NB4 (cell line): Measurements from ENCODE around the gene SS18.

ENCODE experiments used
- DNase-seq: peaks from one replicate; pipeline ENCODE4 v3.0.0; 2010; ENCODE audit warnings: low read depth
- H3K4me3 ChIP-seq: one replicate; pipeline ENCODE4 v1.5.1; 2011; ENCODE audit warnings: mild to moderate bottlenecking, low read depth, low read length, moderate library complexity
- MYC ChIP-seq: IDR thresholded peaks from 2 replicates; pipeline ENCODE4 v1.6.1; 2011; ENCODE audit warnings: low read depth, low read length
- POLR2A ChIP-seq: IDR thresholded peaks from 2 replicates; pipeline ENCODE4 v1.6.1; 2011; ENCODE audit warnings: mild to moderate bottlenecking; ENCODE audit not compliant: insufficient read length; ENCODE audit errors: extremely low read depth
- TF ChIP-seq, protein P1 (sequence below): IDR thresholded peaks from 2 replicates; pipeline ENCODE4 v1.6.1; 2011; ENCODE audit warnings: low read depth, low read length
- TF ChIP-seq, protein P2 (sequence below): IDR thresholded peaks from one replicate; pipeline ENCODE4 v1.5.1; 2012; ENCODE audit warnings: low read depth, low read length

The SS18 gene

DNA sequence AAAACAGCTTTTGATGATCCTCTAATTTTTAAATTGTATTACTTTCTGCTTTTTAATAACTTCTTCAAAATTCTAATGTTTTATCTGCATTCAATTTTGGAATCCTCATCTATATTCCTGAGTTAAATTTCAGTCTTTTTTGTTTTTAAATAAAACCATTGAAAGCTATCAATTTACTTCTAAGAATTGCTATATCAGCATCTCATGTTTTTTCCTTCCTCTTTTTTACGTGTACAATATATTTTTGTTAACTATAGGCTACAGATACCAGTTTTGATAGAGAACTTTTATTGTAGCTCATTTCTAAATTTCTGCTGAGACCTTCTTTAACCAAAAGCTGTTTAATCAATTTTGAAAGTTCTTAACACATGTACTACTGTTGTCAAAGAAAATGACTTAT, 84.5 kb downstream of the SS18 start:
- DNase-seq: no peak
- H3K4me3 ChIP-seq: no peak overlapping the region
- TF ChIP-seq POLR2A: no peak

GRCh38 chr18:26004832-26005231, 85.6 kb downstream of the SS18 start:
- no peak overlapping the region for H3K4me3 ChIP-seq
- TF ChIP-seq, protein P1, sequence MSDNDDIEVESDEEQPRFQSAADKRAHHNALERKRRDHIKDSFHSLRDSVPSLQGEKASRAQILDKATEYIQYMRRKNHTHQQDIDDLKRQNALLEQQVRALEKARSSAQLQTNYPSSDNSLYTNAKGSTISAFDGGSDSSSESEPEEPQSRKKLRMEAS: no peak
- TF ChIP-seq MYC (no peak), POLR2A (no peak)
- TF ChIP-seq, protein P2, sequence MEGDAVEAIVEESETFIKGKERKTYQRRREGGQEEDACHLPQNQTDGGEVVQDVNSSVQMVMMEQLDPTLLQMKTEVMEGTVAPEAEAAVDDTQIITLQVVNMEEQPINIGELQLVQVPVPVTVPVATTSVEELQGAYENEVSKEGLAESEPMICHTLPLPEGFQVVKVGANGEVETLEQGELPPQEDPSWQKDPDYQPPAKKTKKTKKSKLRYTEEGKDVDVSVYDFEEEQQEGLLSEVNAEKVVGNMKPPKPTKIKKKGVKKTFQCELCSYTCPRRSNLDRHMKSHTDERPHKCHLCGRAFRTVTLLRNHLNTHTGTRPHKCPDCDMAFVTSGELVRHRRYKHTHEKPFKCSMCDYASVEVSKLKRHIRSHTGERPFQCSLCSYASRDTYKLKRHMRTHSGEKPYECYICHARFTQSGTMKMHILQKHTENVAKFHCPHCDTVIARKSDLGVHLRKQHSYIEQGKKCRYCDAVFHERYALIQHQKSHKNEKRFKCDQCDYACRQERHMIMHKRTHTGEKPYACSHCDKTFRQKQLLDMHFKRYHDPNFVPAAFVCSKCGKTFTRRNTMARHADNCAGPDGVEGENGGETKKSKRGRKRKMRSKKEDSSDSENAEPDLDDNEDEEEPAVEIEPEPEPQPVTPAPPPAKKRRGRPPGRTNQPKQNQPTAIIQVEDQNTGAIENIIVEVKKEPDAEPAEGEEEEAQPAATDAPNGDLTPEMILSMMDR: no peak
- no peak for DNase-seq

DNA sequence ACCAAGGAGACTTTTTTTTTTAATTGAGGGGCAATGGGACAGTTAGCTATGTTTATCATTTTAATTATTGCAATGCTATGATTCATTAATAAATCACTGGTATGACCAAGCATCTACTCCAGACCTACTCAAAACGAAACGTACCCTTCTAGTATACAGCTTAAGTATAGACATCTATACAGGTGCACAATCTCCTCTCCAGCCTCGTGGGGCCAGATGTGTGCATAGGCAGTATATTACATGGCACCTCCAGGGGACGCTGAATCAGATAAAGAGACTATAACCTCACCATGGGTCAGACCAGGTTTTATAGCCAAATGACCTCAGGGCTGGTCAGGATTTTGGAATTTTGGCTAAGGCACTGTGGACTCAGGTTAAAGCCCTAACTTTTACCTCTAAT, 86.6 kb downstream of the SS18 start:
- DNase-seq: no peak
- no peak overlapping the region for H3K4me3 ChIP-seq
- TF ChIP-seq, protein P1: no peak
- no peak for TF ChIP-seq POLR2A
- no peak for TF ChIP-seq MYC
- TF ChIP-seq, protein P2: no peak

- TF ChIP-seq POLR2A (no peak), MYC (no peak)
- TF ChIP-seq, protein P1: no peak
- TF ChIP-seq, protein P2: no peak
- H3K4me3 ChIP-seq: no peak overlapping the region
- no peak for DNase-seq
These were observed 87.1 kb downstream of the SS18 start for GRCh38 chr18:26003356-26003755.

- TF ChIP-seq, protein P2: no peak
- TF ChIP-seq MYC (no peak), POLR2A (no peak)
- TF ChIP-seq, protein P1: no peak
These were observed 88.0 kb downstream of the SS18 start for GRCh38 chr18:26002375-26002910.

DNA sequence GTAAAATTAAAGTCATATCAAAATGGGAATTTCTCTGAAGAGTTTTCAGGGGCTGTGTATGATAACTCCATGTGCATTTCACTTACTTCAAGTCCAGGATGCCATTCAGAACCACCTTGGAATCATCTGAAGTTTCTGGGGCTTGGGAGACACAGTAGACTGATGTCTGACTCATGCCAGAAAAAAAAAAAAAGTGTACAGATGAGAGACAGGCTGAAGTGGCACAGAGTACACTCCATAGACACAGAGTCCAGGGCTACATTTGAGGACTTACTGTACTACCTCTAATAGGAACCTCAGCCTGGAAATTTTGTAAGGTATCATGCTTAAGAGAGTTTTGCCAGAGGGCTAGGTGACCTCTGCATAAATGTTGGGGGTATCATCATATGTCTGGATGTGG, 92.0 kb downstream of the SS18 start:
- H3K4me3 ChIP-seq: no peak overlapping the region
- no peak for TF ChIP-seq POLR2A
- TF ChIP-seq MYC: no peak
- TF ChIP-seq, protein P2: no peak
- TF ChIP-seq, protein P1: no peak
- DNase-seq: no peak

More at GRCh38 chr18:26002375-26002910, 88.0 kb downstream of the SS18 start:
- DNase-seq: no peak
- no peak overlapping the region for H3K4me3 ChIP-seq
